Measurements from ENCODE around the gene TMEM35B.
"Not testable (repeated sequence)": the region's sequence is repeated elsewhere in the genome, so short reads cannot be mapped to it uniquely, and the experiment has no call there.

Gene TMEM35B

GRCh38 chr1:34975771-34976170 lies 9.4 kb downstream of the TMEM35B start:
- no peak for DNase-seq

DNA sequence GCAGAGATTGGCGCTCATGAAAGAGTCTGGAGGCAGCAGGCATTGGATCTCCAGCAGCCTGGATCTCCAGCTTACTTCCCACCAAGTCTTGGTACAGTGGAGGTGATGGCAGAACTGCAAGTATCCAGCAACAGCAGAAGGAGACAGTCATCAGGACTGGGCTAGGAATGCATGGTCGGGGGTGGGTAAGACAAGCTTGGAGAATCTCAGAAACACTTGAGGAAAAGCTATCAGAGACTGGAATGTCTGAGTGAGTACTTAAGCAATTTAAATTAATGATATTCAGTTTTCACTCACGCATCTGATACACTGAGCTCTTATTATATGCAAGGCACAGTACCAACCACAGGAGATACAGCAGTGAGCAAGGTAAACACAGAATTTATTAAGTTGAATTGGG lies 9.8 kb downstream of the TMEM35B start:
- DNase-seq, result no peak

DNA sequence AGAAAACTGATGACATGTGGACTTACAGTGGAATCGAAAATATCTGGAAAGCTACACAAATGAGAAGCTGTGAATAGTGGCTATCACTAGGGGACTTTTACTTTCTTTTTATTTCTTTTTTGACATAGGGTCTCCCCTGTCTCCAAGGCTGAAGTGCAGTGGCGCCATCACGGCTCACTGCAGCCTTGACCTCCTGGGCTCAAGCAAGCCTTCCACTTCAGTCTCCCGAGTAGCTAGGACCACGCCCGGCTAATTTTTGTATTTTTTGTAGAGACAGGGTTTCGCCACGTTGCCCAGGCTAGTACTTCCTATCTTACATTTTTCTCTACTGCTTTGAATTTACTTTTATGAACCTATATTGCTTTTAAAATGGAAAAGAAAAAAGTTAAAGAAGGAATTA lies 10.5 kb downstream of the TMEM35B start:
- no peak for DNase-seq

DNA sequence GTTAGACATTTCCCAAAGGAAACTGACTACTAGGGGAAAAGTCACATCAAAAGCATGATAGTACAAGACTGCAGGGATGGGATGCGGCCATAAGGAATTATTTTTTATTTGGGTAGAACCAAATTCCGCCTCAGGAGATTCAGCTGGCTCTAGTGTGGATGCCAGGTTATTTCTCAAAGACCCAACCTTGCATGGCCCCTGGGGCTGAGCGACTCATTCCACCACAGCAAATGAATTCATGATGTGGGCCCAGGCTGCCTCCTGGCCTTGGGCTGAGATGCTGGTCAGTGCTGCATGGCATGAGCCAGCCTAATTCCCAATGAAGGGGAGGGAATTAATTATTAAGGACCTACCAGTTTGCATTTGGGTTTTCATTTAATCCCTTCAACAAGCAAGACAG lies 11.8 kb downstream of the TMEM35B start:
- no peak for DNase-seq

GRCh38 chr1:34970829-34971228 lies 14.3 kb downstream of the TMEM35B start:
- peak in 2 of 3 experiments; percentile 20 to 68 for DNase-seq

DNA sequence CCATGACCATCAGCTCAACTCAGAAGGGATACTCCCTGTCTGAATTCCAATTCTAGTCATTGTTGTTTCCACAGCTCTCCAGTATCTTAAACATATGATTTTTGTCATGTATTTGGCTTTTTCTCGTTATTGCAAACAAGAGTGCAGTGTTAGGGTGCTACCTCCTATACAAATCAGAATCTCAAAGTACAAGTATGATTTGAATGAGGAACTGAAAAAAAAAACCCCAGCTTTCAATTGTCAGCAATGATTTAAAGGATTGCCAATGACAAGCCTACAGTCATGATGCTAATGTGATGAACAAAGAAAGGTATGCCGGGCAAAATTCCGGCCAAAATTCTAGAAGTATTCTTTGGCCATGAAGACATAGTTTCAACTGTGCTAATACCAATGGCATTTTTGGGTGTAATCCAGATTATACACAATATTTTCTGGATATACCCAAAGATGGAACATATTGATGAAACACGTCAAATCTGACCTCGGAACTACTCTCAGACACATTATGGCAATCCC lies 14.9 kb downstream of the TMEM35B start:
- DNase-seq, result no peak

DNA sequence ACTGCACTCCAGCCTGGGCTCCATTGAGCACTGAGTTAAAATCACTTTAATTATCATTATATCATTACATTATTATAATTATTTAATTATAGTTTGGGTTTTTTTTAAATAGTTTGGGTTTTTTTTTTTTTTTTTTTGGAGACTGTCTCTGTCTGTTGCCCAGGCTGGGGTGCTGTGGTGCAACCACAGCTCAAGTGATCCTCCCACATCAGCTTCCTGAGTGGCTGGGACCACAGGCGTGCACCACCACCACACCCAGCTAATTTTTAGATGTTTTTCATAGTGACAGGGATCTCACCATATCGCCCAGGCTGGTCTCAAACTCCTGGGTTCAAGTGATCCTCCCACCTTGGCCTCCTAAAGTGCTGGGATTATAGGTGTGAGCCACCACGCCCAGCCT lies 16.9 kb downstream of the TMEM35B start:
- not testable (repeated sequence) for DNase-seq

GRCh38 chr1:34967672-34968071 lies 17.5 kb downstream of the TMEM35B start:
- not testable (repeated sequence) for DNase-seq

DNA sequence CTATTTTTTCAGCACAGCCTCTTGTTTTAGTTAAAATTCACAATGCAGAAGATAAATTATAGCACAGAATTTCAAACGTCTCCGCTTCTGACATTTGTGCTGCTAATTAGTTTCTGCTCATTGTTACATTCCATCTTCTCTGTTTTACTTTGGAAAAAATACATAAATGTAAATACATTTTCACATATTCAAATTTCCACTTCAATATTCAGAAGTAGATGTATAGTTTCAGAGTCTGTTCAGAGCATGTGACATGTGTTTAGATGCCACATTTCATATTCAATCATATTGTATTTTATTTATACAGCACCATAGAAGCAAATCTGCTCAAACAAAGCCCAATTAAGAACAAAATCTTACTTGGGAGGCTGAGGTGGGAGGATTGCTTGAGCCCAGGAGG lies 19.6 kb downstream of the TMEM35B start:
- no peak for DNase-seq

DNA sequence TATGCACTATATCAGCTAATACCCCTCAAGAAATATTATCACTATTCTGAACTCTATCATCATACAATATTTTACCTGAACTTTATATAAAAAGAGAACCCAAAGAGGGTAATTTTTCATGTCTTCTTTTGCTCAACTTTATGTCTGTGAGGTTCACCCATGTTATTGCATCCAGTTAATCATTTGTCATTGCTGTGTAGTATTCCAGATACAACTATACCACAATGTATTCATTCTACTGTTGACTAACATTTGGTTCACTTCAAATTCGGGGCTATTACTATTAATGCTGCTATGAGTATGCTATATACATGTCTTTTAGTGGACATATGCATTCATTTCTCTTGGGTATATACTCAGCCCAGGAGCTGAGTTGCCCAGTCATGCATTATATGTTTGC lies 34.7 kb downstream of the TMEM35B start:
- no peak for DNase-seq

DNA sequence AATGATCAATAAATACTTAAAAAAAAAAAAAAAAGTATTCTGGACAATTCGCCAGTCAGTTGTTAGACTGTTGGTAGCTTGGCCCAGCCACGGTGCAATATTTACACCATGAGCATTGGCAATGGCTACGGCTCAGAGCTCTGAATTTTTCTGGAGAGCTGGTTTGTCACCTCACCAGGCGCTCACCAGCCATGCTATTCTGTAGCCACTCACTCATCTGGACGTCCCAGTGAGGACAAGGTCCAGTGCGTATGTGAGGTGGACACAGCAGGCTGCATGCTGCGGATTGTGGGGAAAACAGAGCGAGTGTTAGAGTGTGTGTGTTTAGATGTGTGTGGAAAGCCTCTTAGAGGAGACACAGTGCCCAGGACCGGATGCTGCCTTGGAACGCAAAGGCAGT lies 36.4 kb downstream of the TMEM35B start:
- DNase-seq, result not testable (repeated sequence)

GRCh38 chr1:34947641-34948314 lies 37.4 kb downstream of the TMEM35B start:
- DNase-seq, result not testable (repeated sequence)

- no peak for DNase-seq
Observed at GRCh38 chr1:34946211-34946610, 38.9 kb downstream of the TMEM35B start.

DNA sequence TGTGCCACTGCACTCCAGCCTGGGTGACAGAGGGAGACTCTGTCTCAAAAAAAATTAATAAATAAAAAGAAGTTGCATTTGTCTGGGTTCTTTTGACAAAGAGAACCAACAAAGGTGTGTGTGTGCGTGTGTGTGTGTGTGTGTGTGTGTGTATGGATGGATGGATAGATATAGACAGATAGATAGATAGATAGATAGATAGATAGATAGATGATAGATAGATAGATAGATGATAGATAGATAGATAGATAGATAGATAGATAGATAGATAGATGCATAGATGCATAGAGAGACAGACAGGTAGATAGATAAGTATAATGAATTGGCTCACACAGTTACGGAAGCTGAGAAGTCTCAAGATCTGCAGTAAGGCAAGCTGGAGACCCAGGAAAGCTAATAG lies 43.3 kb downstream of the TMEM35B start:
- DNase-seq, result not testable (repeated sequence)
